Prostate gland (tissue), 2 donors: ENCODE measurements around the gene UBE2H.
"Not testable (repeated sequence)": the region's sequence is repeated elsewhere in the genome, so short reads cannot be mapped to it uniquely, and the experiment has no call there.

Source experiments
- POLR2A ChIP-seq: fragments of 450-650 bp; IDR thresholded peaks from one replicate; pipeline ENCODE4 v1.6.1; 2016; ENCODE audit warnings: antibody characterized with exemption, mild to moderate bottlenecking
- POLR2AphosphoS5 ChIP-seq: sonication (generic); formaldehyde crosslinking; IDR thresholded peaks from one replicate; pipeline ENCODE4 v1.6.1; 2017; ENCODE audit warnings: antibody characterized with exemption
- TF ChIP-seq, protein P1 (sequence below), 4 experiments: fragments of 200-600 bp in 2 of 4; fragments of 450-650 bp in 2 of 4; sonication (generic) in 2 of 4; IDR thresholded peaks; 1 replicate in 3 of 4; 2 replicates in 1 of 4; pipeline ENCODE4 v1.5.1; 2016 to 2019; ENCODE audit warnings: antibody characterized with exemption in 4 of 4, mild to moderate bottlenecking in 2 of 4, moderate library complexity in 2 of 4

DNA sequence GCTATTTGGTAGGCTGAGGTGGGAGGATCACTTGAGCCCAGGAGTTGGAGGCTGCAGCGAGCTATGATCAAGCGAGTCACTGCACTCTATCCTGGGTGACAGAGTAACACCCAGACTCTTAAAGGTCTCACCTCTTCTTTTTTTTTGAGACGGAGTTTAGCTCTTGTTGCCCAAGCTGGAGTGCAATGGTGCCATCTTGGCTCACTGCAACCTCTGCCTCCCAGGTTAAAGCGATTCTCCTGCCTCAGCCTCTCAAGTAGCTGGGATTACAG lies 7.4 kb upstream of the UBE2H start:
- TF ChIP-seq, protein P1, sequence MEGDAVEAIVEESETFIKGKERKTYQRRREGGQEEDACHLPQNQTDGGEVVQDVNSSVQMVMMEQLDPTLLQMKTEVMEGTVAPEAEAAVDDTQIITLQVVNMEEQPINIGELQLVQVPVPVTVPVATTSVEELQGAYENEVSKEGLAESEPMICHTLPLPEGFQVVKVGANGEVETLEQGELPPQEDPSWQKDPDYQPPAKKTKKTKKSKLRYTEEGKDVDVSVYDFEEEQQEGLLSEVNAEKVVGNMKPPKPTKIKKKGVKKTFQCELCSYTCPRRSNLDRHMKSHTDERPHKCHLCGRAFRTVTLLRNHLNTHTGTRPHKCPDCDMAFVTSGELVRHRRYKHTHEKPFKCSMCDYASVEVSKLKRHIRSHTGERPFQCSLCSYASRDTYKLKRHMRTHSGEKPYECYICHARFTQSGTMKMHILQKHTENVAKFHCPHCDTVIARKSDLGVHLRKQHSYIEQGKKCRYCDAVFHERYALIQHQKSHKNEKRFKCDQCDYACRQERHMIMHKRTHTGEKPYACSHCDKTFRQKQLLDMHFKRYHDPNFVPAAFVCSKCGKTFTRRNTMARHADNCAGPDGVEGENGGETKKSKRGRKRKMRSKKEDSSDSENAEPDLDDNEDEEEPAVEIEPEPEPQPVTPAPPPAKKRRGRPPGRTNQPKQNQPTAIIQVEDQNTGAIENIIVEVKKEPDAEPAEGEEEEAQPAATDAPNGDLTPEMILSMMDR (IDR thresholded peaks at IDR 0.05): not testable (repeated sequence)
- not testable (repeated sequence) for TF ChIP-seq POLR2A, POLR2AphosphoS5
